ENCODE measurements around the gene LPP. TPM values are rescaled to one million over a fixed set of nuclear protein-coding genes. Genes with fewer than 3 reads are reported as not detected.

Gene LPP
- total RNA-seq, 4 donors from 2014 or later: 183 to 293 (median 242) TPM

GRCh38 chr3:188299708-188300107 is 145.8 kb downstream of the LPP start:
- Histone ChIP-seq H3K27me3 (no peaks in the 10 kb centered on the region), H3K4me1 (peaks cover 0 to 73% (median 43%) of the 10 kb centered on the region in 4 donors), H3K27ac (peak overlapping the region in 1 of 4 donors; percentile 6), H3K9me3 (no peaks in the 10 kb centered on the region), H3K36me3 (no peaks in the 10 kb centered on the region), H3K4me3 (no peak overlapping the region)
- TF ChIP-seq EP300 (IDR thresholded peaks at IDR 0.05): no peak
- TF ChIP-seq POLR2A (IDR thresholded peaks at IDR 0.05): no peak
- no peak for TF ChIP-seq CTCF (IDR thresholded peaks at IDR 0.05)
- 94 to 97% methylated on average over 2 of the region's 2 CpGs for WGBS, 2 donors
- DNase-seq (ENCODE audit: low spot score in 2 of 2): no peak

- H3K27me3 ChIP-seq: no peaks in the 10 kb centered on the region
- no peaks in the 10 kb centered on the region for H3K36me3 ChIP-seq
- H3K27ac ChIP-seq: no peak overlapping the region
- H3K4me1 ChIP-seq: peaks cover 0 to 60% (median 34%) of the 10 kb centered on the region in 4 donors
- no peaks in the 10 kb centered on the region for H3K9me3 ChIP-seq
- DNase-seq (ENCODE audit: low spot score in 2 of 2): no peak
- H3K4me3 ChIP-seq: no peak overlapping the region
- TF ChIP-seq POLR2A (IDR thresholded peaks at IDR 0.05): no peak
- no peak for TF ChIP-seq CTCF (IDR thresholded peaks at IDR 0.05)
- TF ChIP-seq EP300 (IDR thresholded peaks at IDR 0.05): no peak
- 92 to 94% methylated on average over 1 of the region's 1 CpG for WGBS, 2 donors
Measured at GRCh38 chr3:188301147-188301546, 147.2 kb downstream of the LPP start.

- H3K4me1 ChIP-seq: peaks cover 0 to 44% (median 19%) of the 10 kb centered on the region in 4 donors
- H3K4me3 ChIP-seq: no peak overlapping the region
- H3K27me3 ChIP-seq: no peaks in the 10 kb centered on the region
- no peak overlapping the region for H3K27ac ChIP-seq
- DNase-seq (ENCODE audit: low spot score in 2 of 2): no peak
- H3K36me3 ChIP-seq: no peaks in the 10 kb centered on the region
- WGBS, 2 donors: 93 to 97% methylated on average over 2 of the region's 2 CpGs
- TF ChIP-seq EP300 (IDR thresholded peaks at IDR 0.05) (no peak), POLR2A (IDR thresholded peaks at IDR 0.05) (no peak), CTCF (IDR thresholded peaks at IDR 0.05) (no peak)
- H3K9me3 ChIP-seq: no peaks in the 10 kb centered on the region
Measured at GRCh38 chr3:188303286-188303799, 149.4 kb downstream of the LPP start.

DNA sequence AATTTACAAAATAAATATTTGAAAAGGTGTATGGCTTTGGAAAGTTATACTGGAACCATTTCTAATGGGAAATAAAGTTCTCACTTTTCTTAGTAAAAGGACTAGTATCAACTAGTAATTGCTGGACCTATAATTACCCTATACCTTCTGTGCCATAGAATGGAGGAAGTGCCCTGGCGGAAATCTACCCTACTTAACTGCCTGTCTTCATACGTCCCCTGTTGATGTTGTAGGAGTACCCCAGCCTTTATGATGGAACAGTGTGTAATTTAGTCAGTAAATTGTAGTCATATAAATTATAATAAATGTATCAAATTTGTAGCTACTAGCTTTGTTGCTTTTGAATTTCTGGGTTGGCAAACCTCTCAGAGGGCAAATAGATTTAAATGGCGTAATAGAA is 149.9 kb downstream of the LPP start:
- DNase-seq (ENCODE audit: low spot score in 2 of 2): no peak
- Histone ChIP-seq H3K36me3 (no peaks in the 10 kb centered on the region), H3K27ac (no peak overlapping the region), H3K4me1 (peaks cover 0 to 39% (median 16%) of the 10 kb centered on the region in 4 donors), H3K4me3 (no peak overlapping the region), H3K9me3 (no peaks in the 10 kb centered on the region), H3K27me3 (no peaks in the 10 kb centered on the region)
- 95% methylated on average over 3 of the region's 3 CpGs for WGBS, 2 donors
- no peak for TF ChIP-seq EP300 (IDR thresholded peaks at IDR 0.05)
- TF ChIP-seq POLR2A (IDR thresholded peaks at IDR 0.05): no peak
- TF ChIP-seq CTCF (IDR thresholded peaks at IDR 0.05): no peak

- TF ChIP-seq POLR2A (IDR thresholded peaks at IDR 0.05) (no peak), CTCF (IDR thresholded peaks at IDR 0.05) (no peak), EP300 (IDR thresholded peaks at IDR 0.05) (no peak)
- H3K27me3 ChIP-seq: no peaks in the 10 kb centered on the region
- peaks cover 0 to 34% (median 15%) of the 10 kb centered on the region in 4 donors for H3K4me1 ChIP-seq
- no peaks in the 10 kb centered on the region for H3K9me3 ChIP-seq
- WGBS, 2 donors: 21 to 40% methylated on average over 1 of the region's 1 CpG
- H3K4me3 ChIP-seq: no peak overlapping the region
- H3K36me3 ChIP-seq: no peaks in the 10 kb centered on the region
- DNase-seq (ENCODE audit: low spot score in 2 of 2): no peak
- H3K27ac ChIP-seq: no peak overlapping the region
Measured at GRCh38 chr3:188304501-188304900, 150.5 kb downstream of the LPP start.

All from tibial nerve (tissue), 4 donors.